GM18517 (cell line): ENCODE results near the gene C8G.

Experiments used
- ATAC-seq: cut with Tn5 transposase; IDR thresholded peaks from one replicate; pipeline ENCODE4 v1.9.1; 2021; ENCODE audit warnings: mild to moderate bottlenecking, moderate library complexity; ENCODE audit not compliant: unreplicated experiment

Gene C8G

DNA sequence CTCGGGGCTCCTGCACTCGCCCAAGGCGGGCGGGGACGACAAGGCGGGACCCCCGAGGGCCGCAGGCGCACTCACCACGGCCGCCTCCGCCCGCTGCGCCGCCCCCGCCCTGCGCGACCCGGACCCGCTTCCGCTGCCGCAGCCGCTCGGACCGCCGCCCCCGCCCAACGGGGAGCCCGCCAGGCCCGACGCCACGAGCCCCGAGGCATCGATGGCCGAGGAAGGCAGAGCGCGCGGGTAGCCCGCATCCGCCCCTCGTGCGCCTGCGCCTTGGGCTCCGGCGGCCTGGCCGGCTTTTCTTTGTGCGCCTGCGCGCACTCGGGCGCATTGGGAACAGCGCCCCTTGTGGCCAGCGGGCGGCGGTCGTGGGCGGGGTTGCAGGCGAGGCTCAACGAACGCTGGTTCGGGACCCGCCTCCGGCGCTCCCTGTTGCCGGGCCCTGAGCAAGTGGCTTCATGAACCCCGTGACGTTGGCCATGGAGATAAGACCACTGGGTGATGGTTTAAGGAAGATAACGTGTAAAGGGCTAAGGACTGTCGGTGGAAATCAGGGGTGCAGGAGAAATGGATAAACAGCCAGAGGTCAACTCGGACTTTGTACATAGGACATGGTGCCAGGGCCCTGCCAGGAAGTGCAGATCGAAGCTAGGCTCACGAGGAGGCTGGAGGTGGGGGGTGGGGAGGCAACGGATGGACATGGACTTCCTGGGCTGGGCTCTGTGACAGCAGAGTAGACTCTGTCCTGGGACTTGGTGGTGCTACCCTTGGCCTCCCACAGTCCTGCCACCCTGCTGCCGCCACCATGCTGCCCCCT, at the start of gene C8G, which contains the start of gene FBXW5:
TSS of gene C8G (plus strand) at position 725 of the 814 bp plus-strand sequence. CDS start at position 803, 78 bp downstream.
TSS of gene FBXW5 (minus strand) at position 220 of the 814 bp plus-strand sequence. CDS start 655 bp downstream, outside the sequence.
- ATAC-seq = peak; percentile 64

DNA sequence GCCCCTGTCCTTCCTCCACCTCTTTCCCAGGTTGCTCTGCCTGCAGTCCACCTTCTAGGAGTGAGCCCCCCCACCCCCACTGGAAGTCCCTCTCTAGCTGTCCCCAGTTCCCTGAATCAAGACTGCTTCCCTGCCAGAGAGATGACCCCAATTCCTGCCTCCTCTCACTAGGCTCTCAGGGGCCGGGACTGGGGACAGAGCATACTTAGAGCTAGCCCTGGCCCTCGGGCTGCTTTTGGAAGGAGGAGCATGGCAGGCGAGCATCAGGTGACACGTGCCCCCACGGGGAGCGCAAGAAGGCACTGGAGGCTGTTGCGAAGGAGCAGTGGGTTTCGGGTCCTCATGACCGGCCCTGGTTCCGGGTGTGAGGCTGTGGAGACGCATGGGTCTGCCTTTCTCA, 49.0 kb upstream of the C8G start:
- ATAC-seq = no peak

GRCh38 chr9:136898483-136899100, 46.5 kb upstream of the C8G start:
- no peak for ATAC-seq

- ATAC-seq = no peak
These were observed 45.8 kb upstream of the C8G start for GRCh38 chr9:136899196-136899595.

DNA sequence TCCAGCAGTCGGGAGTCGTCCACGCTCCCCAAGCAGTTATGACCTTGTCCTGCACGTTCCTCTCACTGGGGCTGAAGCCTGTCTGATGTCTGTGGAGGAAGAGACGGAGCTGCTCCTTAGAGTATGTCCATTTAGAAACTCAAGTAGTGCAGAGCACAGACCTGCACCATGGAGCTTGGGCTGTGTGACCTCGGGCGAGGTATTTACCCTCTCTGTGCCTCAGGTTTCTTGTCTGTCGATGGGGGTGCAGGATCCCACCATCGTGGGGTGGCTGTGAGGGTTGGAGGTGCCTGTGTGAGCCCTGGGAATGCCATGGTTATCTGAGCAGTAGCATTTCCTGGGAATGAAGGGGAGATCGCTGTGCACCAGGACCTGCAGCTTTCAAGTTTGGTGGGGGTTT, 44.5 kb upstream of the C8G start:
- ATAC-seq = no peak

GRCh38 chr9:136900988-136901515, 44.0 kb upstream of the C8G start:
- ATAC-seq = no peak

DNA sequence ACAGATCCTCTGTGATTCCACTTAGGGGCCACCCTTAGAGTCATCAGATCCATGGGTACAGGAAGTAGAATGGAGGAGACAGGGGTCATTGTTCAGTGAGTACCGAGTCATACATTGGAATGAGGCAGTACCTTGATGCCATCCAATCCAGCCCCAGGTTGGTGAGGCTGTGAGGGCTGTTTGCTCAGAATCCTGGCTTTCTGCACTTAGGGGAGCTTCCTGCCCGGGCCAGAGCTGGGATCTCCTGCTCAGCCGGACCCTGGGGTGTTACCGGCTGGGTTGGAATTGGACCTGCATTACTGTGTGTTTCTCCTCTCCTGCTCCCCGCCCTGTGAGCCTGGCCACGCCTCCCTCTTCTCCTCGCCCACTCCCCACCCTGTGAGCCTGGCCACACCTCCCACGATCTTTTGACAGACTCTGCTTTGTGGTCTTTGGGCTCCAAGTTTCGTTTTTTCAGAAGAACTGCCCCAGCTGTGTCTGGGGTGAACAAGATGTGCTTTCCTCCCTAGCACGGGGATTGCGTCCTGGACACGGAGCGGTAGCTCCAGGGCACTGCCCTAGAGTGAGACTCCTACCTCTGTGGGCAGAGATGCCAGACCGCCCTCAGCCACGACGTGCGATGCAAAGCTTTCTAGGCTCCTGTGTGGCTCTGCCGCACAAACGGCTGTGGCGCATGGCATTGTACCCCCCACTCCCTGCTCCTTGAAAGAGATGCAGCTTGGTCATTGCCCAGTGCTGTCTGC, 43.4 kb upstream of the C8G start:
- ATAC-seq = peak; percentile 59

DNA sequence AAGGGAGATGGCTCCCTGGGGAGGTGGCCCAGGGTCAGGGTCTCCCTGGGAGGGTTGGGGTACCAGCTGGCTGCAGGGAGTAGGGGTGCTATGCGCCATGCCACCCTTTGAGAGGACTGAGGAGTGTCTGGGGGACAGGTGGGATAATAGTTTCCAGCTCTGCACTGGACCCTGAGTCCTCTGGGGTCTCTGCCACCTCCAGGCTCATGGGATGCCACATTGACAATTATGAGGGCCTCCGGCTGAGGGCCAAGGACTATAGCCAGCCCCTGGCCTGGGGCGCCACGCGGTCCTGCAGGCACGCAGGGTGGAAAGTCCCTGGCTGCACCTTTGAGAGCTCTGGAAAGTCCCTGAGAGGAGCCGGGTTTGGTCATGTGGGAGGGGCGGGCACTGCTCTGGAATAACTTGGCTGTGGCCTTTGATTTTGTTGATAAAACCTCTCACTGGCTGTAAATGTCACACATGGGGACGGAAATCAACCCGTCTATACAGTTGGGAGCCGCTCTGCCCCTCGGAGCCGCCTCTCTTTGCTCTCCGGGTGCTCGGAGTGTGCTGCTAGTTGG, 42.7 kb upstream of the C8G start:
- peak; percentile 44 for ATAC-seq

DNA sequence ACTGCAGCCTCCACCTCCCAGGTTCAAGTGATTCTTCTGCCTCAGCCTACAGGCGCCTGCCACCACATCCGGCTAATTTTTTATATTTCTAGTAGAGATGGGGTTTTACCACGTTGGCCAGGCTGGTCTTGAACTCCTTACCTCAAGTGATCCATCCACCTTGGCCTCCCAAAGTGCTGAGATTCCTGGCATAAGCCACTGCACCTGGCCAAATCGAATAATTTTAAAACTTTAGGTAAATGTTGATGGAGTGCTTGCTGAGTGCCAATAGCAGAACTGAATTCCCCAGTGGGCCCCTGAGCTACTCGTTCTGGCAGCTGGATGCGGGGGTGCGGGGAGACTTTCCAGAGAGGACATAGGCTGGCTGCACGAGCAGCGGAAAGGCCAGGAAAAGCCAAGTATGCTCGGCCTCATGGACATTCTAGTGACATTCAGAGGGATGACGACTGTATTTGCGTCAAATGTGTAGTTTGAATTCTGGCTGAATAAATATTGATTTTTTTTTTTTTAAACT, 41.9 kb upstream of the C8G start:
- ATAC-seq = no peak

- no peak for ATAC-seq
These were observed 38.8 kb upstream of the C8G start for GRCh38 chr9:136906266-136906665.

DNA sequence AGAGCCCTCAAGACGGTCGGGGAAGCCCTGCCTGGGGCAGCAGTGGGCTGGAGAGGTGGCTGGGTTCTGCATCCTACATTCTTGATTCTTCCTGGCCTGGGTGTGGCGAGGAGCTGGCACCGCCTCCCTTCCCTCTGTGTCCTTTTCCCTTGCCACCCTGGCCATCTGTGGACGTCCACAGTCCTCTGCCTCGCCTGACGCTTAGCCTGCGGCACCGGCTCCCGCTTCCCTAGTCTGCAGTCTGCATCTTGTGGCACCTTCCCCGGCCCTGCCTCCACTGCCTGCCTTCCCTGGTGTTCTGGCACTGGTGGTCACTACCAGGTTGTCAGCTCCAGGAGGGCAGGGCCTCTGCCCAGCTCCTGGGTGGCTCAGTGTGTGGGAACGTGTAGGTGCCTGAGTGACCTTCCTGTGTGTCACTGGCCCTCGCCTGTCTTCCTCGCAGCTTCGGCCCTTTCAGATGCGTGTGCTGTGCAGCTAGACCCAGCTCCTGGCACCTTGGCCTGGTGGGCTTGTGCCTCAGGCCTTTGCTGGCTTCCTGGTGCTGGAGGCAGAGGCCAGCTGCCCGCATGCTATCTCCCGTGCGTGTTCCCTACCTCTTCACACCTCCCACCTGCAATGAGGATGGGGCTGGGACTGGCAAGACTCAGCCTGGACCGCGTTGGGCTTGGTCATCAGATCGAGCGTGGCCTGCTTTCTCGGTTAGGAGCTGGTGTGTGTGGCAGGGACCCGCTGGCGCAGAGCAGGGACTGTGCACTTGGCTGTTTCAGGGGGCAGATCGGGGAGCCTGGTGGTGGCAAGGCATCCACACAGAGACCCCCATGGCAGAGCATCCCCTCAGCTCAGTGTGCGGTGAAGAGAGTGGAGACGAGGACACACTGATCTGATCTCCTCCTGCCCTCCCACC, 37.8 kb upstream of the C8G start:
- ATAC-seq = no peak

DNA sequence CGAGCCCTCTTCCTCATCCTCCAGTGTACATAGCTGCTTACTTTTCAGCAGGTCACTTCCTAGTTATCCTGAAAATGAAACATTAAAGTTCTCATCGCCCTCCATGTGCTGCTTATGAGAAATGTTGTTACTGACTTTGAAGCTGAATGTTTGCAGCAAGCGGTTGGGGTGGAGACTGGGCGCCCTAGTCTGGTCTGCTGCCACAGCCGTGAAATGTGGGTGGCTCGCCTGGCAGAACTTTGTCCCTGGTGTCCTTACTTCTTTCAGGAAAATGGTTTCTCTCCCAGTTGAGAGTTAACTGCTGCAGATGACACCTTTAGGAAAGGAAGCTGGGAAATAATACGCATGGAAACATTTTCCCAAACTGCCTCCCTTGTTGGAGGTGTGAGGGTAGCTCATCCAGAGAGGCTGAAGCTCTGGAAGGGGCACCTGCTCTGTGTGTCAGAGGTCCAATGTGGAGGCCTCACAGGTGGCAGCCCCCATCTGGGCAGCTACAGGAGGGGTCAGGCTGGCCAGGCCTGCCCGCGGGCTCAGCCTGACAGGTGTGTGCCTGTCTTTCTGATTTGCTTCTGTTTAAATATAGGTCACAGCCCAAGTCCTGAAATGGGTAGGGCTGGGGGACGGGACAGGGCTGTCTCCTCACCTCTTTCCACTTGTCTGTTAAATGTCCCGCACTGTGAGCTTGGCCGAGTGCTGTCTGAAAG, 34.7 kb upstream of the C8G start:
- ATAC-seq = no peak

DNA sequence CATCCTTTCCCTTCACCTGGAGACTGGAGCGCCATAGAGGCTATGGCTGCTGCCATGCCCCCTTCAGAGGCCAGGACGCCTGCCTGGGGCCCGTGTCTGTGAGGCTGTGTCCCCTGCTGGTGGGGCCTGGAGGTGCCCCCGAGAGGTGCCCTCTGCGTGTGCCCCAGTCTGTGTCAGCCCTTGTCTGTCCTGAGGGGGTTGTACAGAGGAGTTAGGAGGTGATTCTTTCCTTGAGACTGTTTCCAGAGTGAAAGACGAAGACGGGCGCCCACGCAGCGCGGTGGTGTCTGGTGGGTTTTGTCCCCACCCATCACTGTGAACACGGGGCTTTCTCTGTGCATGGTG, 34.2 kb upstream of the C8G start:
- ATAC-seq = no peak

DNA sequence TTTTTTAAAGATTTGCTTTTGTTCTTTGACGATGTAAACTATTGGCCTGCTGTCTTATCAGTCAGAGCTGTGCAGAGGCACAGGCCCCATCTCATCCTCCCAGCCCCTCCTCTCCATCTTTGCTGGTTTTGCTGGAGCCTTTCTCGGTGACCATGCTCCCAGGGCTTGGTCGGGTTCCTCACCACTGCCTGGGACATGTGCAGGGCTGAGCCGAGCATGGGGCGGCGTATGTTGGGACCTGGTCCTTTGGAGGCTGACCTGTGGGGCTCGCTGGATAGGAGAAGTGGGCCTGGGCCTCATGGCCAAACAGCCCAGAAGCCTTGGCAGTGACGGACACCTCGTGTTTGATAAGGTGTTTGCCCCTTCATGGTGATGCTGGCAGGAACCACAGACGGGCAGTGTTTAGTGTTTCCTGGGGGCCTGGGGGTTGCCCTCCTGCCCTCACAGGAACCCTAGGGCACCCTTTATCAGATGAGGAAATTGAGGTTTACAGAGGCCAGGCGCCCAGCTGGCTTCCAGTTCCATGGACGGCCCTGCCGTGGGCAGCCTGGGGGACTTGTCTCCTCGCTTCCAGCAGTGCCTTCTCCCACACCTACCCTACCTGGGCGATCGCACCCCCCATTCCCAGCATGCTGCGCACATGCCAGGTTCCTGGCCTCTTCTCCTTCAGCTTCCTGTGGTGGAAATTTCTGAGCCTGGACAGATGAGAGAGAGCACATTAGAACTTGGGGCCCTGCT, 31.2 kb upstream of the C8G start:
- no peak for ATAC-seq

DNA sequence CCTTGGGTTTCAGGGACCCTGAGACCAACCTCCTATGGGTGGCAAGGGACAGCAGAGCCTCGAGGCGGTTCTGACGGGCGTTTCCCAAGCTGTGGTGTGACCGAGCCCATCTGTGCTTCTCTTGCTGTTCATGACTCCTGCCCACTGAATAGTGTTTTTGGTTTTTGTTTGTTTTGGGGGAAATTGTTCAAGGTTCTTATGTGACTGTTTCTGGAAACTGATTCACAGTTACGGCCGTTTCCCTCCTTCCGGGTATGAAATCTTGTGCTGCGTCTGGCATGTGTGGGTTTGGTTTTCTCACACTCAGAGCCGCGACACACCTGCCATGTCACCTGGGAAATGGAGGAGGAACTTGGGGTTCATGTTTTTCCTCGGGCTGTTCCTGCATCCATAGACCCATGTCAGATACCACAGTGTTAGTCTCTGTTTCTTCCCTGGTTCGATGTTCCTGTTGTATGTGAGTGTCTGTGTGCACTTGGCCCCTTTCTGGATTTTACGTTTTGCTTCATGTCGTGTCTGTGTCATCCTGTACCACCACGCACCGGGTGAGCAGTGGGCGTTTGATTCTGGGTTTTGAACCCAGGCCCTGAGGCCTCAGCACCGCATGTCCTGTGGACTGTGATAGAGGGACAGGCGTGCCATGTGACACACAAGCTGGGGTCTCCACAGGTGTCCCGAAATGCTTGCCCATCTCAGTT, 29.3 kb upstream of the C8G start:
- ATAC-seq = no peak

DNA sequence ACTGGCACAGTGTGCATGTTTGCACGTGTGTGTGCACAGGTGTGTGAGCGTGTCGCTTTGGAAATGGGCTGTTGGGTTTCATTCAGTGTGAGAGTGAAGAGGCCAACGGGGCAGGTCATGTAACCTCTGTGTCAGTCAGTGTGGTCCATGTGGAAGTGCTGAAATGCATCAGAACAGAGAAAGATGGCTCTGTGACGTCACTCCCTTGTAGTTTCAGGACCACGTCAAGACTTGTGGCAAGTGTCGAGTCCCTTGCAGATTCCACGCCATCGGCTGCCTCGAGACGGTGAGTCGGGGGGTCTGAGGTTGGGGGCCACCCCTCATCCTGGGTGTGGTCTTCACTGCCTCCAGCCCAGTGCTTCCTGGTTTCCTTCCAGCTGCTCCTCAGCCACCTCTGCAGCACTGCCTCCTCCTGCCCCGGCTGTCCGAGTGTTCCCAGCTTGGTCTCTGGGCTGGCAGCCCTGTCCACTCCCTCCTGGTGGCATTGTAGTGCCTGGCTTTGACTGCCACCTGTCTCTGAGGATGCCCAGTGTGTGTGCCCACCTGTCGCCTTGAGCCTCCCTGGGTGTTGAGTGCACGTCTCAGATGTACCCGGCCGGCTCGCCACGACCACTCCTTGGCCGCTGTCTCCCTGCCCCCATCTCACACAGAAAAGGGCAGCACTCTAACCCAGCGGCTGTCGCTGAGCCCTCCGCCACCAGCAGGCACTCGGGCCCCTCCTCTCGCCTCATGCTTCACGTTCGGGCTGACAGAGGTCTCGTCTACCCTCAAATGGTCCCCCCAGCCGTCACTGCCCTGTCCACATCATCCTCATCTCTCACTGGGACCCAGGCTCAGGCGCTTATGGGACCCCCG, 28.5 kb upstream of the C8G start:
- no peak for ATAC-seq

DNA sequence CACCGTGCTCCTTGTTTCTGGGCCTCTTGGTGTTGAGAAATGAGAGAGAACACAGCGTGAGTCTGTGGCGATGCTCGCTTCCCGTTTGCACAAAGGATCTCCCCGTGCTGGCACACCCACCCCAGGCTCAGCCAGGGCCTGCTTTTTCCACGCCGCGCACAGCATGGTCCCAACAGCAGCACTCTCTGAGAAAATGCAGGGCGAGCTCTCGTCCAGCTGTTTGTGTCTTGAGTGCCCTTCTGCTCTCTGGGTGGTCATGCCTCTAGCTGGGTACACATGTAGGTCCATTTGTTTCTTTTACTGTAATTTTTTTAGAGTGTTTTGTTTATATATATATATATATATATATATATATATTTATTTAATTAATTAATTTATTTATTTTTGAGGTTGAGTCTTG, 27.1 kb upstream of the C8G start:
- no peak for ATAC-seq
